ENCODE measurements around the gene TDO2.

- TF ChIP-seq POLR2A (IDR thresholded peaks at IDR 0.05): no peak
- no peak for TF ChIP-seq CTCF (IDR thresholded peaks at IDR 0.05)
Observed at GRCh38 chr4:155855897-155856296, 47.6 kb upstream of the TDO2 start.

Data from right lobe of liver (tissue), 4 donors.